ENCODE measurements around the gene LRRC4B.
A peak's percentile ranks its signal among the peaks of the same experiment; 100 is the strongest.
"Not testable (repeated sequence)": the region's sequence is repeated elsewhere in the genome, so short reads cannot be mapped to it uniquely, and the experiment has no call there.

The LRRC4B gene

DNA sequence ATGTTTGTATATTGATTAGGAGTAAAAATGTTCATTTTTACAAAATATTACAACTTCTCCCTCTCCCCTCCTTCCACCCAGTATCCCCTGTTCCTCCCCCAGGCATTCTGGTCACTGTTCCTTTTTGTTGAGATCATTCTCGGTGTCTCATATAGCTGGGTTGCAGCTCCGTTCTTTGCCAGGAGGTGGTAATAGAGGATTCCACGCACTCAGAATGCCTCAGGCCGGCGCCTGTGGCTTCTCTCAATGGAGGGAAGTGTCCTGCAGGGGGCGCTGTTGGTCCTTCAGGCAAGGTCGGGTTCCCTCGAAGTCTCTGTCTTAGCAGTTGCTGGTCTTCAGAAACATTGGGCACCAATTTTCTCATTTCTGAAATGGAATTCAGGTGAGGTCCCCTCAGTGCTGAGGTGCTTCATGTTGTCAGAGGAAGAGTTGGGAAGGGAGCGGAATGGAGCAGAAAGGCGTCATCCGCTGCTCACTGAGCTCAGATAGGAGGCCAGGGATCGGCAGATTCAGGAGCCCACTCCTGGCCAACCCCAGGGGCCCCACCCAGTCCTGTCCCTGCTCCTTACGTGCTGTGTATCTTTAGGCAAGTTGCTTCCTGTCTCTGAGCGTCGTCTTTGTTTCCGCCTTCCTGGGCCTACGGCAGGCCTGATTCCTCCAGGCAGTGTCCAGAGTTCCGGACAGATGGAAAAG lies 81.3 kb downstream of the LRRC4B start:
- no peak for DNase-seq (ENCODE audit: low spot score)

DNA sequence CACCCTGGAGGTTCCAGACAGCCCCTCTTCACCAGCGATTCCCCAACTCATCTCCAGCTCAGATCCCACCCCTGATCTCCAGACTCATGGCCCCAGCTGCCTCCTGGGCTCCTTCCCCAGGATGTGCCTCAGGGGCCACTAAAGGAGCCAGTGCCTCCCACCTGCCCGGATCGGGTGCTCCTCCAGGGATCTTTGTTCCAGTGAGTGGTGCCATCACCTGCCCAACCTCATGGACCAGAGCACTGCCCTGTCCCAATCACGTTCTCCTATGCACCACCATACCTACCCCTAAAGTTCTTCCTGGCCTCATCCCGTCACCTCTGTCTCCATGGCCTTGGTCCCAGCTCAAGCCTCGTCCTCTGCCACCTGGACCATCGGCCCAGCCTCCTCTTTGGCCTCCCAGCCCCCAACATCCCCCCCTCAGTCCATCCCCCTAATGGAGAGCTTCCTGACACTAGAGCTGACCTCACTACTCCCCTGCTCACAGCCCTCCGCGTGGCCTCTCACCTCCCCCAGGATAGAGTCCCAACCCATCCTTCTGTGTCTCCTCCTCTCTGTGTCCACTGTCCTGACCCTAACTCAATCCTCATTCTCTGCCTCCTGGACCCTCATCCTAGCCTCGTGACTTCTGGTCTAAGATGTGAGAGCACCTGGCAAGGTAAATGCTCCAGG lies 82.8 kb downstream of the LRRC4B start:
- DNase-seq (ENCODE audit: low spot score): no peak

DNA sequence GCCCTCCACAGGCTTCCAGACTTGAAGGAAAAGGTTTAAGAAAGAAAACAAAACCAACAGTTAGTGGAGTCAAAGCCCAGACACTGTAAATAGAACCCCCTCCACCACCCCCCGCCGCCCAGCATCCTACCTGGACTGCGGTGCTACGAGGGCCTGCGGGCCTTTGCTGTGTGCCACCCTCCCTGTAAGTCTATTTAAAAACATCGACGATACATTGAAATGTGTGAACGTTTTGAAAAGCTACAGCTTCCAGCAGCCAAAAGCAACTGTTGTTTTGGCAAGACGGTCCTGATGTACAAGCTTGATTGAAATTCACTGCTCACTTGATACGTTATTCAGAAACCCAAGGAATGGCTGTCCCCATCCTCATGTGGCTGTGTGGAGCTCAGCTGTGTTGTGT lies 85.3 kb downstream of the LRRC4B start:
- DNase-seq (ENCODE audit: low spot score): no peak

DNA sequence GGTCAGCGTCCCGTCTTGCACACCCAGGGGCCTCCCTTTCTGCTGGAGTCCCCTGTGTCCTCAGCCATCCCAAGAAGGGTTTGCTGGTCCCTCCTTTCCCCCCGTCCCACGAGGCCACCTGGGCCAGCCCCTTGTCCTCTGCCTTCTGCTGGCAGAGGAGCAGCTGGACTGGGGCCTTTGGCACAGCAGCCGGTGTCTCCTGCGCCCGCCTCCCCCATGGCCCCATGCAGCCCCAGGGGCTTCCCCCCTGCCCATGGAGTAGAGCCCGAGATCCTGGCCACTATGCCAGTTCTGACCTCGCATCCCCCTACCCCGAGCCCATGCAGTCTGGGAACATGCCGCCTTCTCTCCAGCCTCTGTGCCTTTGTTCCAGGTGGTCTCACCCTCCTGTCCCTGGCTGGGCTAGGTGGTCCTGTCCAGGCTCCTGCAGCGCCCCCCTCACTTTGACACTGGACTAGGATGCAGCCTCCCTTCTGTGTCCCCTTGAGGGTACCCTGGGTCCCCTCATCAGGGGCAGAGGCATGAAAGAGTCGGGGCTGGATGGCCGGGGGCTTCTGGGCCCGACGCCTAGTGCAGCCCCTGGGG lies 85.9 kb downstream of the LRRC4B start:
- DNase-seq (ENCODE audit: low spot score): no peak

DNA sequence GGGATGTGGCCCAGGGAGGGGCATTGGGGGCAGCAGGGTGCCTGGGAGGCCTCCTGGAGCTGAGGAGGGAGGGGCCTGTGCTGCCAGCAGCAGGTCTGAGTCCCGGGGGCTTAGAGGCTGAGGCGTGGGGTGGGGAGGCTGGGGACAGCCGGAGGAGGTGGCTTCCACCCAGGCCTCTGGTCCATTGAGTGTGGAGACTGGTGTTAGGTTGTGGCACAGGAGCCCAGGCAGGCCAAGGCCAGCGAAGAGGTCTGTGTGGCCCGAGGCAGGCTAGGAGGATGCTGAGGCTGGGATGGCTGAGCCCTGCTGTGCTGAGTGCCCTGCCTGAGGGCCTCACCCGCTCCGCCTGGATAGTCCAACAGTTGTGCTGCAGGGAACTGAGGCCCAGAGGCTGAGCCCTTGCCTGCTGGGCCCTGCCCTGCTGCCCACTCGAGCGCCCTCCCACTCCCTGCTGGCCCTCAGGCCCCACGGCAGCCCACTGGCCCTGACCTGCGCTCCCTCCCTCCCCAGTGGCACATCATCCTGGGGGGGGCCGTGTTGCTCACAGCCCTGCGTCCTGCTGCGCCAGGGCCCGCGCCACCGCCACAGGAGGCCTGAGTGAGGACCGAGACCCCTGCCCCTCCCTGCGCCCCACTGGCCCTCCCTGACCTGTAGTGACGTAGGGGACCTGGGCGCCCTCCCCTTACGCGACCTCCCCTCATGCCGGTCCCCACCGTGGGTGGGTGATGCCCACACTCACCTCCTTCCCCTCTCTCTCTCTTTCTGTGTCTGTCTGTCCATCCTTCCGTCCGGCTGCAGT lies 86.7 kb downstream of the LRRC4B start:
- no peak for DNase-seq (ENCODE audit: low spot score)

DNA sequence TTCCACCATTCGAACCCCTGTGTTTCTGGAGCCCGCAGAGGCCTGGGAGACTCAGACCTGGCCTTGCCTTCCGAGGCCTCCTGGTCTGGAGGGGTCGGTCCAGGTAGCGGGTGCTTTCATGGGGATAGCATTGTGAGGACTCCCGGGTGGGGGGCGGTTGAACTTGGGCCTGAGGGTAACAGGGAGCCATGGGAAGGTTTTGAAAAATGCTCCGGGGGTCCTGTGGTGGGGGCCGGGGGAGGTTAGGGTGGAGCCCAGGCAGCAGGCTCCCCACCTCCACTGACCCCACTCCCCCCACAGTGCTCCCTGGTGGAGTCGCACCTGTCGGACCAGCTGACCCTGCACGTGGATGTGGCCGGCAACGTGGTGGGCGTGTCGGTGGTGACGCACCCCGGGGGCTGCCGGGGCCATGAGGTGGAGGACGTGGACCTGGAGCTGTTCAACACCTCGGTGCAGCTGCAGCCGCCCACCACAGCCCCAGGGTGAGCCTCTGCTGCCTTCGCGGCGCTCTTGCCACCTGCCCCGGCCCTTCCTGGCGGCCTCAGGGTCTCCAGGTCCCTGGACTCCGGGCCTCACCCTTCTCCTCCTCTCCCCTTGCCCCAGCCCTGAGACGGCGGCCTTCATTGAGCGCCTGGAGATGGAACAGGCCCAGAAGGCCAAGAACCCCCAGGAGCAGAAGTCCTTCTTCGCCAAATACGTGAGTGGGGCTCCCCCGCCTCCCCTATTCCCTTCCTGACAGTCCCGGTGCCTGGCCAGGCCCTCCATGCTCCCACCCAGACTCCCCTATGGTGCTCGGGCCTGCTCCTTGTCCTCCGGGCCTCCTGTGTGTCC lies 87.7 kb downstream of the LRRC4B start:
- DNase-seq (ENCODE audit: low spot score): no peak

DNA sequence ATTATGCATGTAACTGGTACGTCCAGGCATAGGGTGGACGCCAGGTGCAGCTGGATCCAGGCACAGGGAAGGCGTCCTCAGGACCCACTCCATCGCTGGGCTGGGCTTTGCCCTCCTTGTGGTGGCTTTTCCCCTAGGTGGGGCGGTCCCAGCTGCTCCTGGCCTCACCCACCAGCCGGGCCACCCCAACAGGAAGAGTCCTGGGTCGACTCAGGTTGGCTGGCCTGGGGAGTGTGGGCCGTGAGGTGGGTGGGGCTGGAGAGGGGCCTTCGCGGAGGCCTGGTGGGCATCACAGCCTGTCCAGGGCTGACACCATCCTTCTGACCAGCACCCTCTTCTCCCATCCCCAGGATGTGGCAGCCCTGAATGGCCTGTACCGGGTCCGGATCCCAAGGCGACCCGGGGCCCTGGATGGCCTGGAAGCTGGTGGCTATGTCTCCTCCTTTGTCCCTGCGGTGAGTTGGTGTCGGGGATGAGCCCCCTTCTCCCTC lies 88.4 kb downstream of the LRRC4B start:
- no peak for DNase-seq (ENCODE audit: low spot score)

DNA sequence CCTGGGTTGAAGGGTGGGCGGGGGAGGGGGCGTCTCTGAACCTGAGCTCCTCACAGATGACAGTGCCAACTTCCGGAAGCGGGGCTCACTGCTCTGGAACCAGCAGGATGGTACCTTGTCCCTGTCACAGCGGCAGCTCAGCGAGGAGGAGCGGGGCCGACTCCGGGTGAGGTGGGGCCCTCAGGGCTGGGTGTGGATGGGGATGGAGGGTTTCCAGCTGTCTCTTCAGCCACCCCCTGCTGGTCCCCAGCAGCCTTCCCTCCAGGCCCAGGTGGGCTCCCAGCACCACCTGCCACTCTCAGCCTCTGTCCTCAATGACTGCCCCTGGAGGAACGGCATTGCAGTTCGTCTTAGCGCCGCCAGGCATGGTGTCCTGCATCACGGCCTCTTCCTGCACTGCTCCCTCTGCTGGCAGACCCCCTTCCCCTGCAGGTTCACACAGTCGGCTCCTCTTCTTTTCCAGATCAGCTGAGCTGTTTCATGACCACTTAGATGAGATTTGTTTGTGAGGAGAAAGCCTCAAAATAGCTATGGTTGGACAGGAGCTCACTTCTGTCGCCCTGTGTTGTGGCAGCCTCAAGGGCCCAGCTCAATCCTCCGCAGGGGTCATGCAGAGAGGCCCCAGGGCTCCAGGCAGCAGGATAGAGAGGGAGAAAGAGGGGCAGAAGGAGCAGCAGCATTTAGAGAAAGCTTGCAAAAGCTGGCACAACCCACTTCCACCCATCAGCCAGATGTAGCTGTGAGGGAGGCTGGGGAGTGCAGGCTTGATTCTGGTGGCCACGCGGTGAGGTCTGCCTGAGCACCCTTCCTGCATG lies 89.1 kb downstream of the LRRC4B start:
- no peak for DNase-seq (ENCODE audit: low spot score)

DNA sequence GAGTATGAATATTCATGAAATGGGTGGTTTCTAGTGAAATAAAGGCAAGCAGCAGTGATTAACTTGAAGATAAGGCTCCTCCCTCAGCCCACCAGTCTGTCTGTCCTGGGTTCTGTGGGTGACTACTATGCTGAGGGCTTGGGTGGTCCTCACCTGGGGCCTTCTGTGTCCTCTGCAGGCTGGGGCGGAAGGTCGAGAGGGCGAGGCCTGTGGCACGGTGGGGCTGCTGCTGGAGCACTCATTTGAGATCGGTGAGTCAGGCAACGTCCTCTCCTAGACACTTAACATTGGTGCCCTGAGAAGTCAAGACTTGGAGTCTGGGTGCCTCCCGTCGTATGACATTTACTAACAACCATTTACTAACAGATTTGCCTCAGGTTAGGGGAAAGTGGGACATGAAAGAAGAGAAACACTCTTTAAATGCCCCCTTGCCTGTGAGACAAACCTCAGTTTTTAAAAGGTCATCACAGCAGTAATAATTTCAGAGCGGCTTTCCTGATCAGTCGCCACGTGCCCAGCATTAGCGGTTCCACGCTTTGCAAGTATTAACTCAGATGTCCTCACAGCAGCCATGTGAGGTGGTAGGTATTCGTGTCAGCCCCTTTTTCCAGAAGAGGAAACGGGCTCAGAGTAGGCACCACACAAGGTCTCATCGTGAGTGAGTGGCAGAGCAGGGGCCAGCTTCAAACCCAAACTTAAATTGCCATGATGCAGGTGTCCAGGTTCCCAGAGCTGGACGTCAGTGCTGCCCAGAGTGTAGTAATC lies 90.3 kb downstream of the LRRC4B start:
- no peak for DNase-seq (ENCODE audit: low spot score)

DNA sequence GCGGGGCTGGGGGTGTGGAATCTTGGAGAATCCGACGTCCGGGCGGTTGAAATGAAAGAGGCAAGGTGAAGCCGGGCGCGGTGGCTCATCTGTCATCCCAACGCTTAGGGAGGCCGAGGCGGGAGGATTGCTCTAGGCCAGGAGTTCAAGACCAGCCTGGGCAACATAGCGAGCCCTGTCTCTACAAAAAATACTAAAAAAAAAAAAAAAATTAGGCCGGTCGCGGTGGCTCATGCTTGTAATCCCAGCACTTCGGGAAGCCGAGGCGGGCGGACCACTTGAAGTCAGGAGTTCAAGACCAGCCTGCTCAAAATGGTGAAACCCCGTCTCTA lies 91.4 kb downstream of the LRRC4B start:
- no peak for DNase-seq (ENCODE audit: low spot score)

DNA sequence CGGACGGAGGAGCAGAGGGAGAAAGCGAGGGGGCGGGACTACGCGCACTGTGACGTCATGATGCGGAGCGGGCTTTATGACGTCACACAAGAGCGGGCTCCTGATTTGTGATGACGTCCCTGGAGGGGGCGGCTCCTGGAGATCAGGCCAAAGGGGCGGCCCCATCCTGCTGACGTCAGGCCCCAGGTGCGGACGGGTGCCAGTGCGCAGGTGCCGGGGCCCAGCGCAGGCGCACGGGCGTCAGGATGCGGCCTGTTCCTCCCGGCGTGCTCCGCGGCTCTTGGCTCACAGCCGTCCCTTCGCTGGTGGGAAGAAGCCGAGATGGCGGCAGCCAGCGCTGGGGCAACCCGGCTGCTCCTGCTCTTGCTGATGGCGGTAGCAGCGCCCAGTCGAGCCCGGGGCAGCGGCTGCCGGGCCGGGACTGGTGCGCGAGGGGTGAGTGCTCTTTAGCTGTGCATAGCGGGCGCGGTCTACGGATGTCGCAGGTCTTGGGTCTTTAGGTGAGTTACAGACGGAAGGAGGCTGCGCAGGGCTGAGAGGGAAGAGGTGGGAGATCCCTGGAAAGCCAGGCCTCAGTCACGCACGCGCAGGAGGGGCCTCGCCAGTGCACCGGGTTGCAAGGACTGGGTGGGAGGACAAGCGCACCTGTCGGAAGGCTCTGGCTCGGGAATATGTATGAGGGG lies 91.9 kb downstream of the LRRC4B start, which contains the start of the genes EMC10 and GARIN5A:
Gene EMC10, plus strand, starts transcription at position 284 of the 683 bp plus-strand sequence. Its CDS starts 38 bp downstream, at position 322.
Gene GARIN5A, minus strand, starts transcription at position 625 of the 683 bp plus-strand sequence. Its CDS starts 460 bp downstream, at position 165.
- peak; percentile 84 for DNase-seq (ENCODE audit: low spot score)

DNA sequence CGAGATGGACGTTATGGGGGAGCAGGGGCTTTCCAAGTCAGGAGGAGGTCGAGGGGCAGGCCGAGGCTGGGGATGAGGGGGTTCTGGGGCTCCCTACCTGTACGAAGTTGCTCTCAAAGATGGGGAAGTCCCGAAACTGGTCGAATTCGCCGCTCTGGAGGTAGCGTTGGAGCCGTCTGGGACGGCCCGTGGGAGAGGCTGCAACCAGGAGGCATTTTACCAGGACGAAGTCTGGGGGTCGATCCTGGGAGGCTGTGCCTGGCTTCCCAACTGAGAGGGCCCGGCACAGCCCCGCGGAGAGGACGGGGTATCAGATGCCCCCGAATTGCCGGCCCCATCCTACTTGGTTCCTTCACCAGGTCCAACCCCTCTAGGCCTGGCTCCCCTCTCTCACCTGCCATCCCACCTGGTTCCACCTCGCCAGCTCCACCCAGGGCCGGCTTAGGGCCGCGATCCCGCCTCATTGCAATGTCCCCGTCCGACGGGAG lies 92.5 kb downstream of the LRRC4B start:
- DNase-seq (ENCODE audit: low spot score): no peak

DNA sequence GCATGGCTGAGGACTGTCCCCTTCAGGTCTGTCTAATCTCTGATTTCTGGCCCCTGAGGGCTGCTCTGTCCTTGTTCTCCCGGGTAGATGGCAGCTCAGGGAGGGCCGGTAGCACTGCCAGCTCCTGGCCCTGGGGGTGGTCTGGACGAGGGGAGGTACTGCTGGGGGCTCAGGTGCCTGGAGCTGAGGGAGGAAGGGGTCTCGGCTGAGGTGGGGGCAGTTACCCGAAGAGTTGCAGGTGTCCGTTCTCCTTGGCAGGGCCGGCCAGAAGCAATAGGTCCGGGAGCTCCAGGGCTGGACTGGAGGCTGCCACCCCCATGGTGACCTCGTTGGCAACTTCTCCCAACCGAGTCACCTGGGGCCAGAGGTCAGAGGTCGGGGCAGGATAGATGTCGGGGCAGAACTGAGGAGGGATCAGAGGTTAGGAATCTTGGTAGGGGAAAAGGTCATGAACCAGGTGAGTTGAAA lies 93.1 kb downstream of the LRRC4B start:
- DNase-seq (ENCODE audit: low spot score): no peak

DNA sequence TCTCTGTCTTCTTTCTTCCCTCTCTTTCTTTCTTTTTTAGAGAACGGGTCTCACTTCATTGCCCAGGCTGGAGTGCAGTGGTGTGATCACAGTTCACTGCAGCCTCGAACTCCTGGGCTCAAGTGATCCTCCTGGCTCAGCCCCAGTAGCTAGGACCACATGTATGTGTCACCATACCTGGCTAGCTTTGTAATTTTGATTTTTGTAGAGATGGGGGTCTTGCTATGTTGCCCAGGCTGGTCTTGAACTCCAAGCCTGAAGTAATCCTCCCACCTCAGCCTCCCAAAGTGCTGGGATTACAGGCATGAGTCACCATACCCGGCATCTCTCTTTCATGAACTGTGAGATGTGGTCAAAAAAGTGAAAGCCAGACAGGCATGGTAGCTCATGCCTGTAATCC lies 94.9 kb downstream of the LRRC4B start:
- DNase-seq (ENCODE audit: low spot score): not testable (repeated sequence)

DNA sequence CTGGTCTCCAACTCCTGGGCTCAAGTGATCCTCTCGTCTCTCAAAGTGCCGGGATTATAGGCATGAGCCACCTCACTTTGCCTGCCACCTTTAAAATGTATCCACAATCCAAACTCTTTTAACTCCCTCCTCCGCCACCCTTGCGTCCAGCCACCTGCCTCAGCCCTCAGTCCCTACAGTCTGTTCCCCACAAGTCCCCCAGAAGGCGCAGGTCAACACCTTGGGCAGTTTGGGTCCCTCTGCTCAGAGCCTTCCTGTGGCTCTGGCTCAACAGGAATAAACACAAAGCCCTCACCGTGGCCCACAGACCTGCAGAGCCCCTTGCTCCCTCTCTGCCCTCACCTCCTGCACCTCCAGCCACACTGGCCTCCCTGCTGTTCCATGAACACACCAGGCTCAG lies 99.4 kb downstream of the LRRC4B start:
- DNase-seq (ENCODE audit: low spot score): no peak

DNA sequence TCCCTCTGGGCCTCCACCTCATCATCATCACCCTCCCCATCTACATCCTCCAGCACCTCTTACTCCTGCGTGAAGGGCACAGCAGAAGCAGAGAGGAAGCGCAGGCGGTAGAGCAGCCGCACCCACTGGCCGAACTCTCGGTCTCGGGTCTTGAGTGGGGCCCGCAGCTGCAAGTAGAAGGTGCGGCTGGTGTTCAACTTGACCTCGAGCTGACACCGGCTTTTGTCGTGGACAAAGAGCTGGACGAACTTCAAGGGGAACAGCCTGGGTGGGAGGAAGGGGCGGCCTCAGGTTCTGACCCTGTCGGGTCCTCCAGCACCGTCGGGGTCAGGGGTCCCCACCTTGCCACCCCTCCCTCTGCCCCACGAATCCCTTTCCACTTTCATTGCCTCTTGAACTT lies 100.7 kb downstream of the LRRC4B start:
- DNase-seq (ENCODE audit: low spot score): no peak
